SH-SY5Y (cell line): ENCODE measurements around the gene FADS1.

Experiments
- GATA2 ChIP-seq: IDR thresholded peaks from 2 replicates; pipeline ENCODE4 v1.6.1; 2011; ENCODE audit warnings: mild to moderate bottlenecking, low read depth, low read length
- GATA3 ChIP-seq: IDR thresholded peaks from 2 replicates; pipeline ENCODE4 v1.6.1; 2011; ENCODE audit warnings: low read depth, mild to moderate bottlenecking, low read length, moderate library complexity

FADS1 gene

GRCh38 chr11:61817471-61818202 is 834 bp upstream of the FADS1 start:
- no peak for TF ChIP-seq GATA2

DNA sequence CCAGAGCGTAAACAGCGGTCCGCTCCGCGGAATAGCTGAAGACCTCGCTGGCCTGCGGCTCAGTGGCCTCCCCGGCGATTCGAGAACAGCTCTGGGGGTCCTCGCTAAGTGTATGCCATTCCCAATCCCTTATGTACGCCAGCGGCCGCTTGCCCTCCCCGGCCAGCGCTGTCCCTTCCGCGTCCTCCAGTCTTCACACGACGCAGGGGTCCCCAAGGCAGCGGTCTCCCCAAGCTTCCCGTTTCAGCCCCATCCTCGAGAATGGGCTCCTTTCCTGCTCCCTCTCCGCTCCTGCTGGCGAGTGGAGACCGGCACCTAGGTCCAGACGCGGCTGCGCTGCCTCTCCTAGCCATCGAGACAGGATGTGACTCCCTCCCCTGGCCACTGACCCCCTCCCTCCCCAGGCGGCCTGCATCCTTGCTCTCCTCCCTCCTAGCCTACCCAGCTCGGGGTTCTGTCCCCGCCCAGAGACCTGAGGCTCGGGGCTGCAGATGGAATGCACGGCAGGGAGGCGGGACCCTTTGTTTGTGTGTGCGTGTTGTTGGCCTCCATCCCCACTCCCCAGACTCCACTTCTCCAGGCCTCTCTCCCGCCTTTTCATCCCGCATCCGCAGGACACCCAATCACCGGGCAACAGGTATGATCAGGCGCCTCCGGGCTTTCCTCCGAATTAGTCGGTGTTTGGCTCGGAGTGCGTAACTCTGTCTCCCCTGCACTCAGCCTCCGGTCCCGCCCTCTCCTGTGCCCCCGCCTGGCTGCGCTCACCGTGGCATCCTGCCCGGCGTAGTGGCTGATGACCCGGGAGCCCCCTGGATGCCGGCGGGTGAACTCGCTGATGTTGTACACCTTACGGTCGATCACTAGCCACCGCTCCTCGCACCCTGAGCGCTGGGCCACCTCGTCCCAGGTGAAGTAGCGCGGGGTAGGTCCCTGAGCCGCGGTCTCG is 740 bp downstream of the FADS1 start:
- TF ChIP-seq GATA2 (no peak), GATA3 (no peak)

DNA sequence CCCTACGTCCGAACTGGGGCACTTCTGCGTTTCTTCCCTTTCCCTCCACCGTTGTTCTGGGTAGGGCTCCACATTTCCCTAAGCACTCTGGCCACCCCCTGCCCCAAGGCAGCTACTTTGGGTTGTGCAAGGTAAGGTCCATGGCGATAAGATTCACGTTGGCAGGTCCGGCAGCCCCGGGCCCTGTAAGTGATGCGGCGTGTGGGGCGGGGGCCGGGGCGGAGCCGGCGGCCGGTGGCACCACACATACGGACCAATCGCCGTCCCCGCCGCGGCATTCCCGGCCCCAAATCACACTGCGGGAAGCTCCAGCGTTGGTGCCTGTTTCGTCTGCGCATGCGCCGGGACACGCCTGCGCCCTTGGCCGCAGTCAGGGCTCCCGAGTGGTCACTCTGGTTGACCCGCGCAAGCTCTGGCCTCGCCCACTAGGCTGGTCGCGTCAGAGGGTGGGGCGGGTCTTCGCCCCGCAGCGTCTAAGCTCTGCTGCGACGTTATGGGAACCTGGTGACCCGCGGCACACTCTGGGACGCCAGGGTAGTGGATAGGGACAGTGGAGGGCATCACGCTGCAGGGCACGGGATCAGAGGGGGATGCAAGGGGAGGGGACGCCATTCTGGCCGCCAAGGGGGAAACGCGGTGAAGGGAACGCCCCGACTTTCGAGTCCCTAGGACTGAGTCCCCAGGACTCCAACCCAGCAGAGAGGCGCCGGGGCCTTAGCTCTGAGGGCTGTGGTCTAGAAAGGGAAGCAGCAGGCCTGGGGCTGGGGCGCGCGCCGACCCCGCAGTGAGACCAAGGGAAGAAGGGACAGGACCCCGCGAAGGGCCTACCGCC is 1.6 kb downstream of the FADS1 start:
- 0 out of 2 replicates have a peak, but pooled peaks have one; percentile 30 for TF ChIP-seq GATA2
- TF ChIP-seq GATA3: no peak

GRCh38 chr11:61814247-61814957 is 2.4 kb downstream of the FADS1 start:
- no peak for TF ChIP-seq GATA2
- no peak for TF ChIP-seq GATA3

- TF ChIP-seq GATA3 (no peak), GATA2 (no peak)
Measured at GRCh38 chr11:61812736-61813411, 3.9 kb downstream of the FADS1 start.

DNA sequence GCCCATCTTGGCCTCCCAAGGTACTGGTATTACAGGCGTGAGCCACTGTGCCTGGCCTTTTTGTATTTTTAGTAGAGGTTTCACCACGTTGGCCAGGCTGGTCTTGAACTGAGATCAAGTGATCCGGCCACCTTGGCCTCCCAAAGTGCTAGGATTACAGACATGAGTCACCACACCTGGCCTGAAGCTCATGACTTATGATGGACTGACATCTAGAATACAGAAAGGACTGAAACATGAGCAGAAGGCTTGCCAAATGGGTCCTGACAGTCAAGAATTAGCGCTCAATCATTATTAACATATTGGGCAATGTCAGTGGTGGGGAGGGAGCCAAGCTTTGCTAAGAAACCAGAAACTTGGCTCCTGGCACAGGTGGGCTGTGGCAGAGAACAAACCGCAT is 5.0 kb downstream of the FADS1 start:
- no peak for TF ChIP-seq GATA2
- no peak for TF ChIP-seq GATA3

DNA sequence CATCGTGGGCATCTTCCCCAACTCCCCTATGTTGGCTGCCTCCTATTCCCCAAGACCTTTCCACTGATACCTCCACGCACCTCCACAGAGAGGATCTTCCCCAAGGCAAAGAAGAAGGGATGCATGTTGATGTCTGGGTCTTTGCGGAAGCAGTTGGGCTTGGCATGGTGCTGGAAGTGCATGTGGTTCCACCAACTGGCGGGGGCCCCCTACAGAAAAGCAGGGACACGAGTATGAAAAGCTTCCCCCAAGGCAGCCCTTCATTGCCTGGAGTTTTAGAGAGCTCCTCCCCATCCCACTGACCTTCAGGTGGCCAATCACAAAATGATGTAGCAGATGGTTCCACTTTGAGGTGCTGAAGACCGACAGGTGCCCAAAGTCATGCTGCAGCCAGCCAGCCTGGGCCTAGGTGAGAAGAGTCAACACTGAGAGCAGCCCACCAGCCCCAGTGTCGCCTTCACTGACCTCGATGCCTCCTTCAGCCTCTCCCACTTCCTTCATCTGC is 6.1 kb downstream of the FADS1 start:
- TF ChIP-seq GATA3 (no peak), GATA2 (no peak)

- no peak for TF ChIP-seq GATA2
Measured at GRCh38 chr11:61806785-61807184, 10.0 kb downstream of the FADS1 start.

DNA sequence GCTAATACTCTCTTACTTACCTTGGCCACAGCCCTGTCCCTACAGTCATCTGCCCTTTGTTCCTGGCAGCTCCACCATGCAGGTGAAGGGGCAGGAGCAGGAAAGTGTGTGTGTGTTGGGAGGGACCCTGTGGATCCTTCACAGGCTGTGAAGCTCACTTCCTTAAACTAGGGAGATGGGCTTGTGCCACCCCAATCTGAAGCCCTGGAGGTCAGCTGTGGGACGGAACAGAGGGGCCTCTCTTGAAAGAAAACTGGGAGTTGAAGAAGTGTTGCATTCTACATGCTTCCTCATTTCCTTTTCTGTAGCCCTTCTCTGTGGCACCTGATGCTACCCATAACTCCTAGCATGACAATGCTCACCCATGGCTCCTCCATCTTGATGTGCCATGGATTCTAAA is 11.7 kb downstream of the FADS1 start:
- no peak for TF ChIP-seq GATA3
- TF ChIP-seq GATA2: no peak

- TF ChIP-seq GATA3: no peak
- TF ChIP-seq GATA2: no peak
Measured at GRCh38 chr11:61803889-61804647, 12.7 kb downstream of the FADS1 start.

- TF ChIP-seq GATA3 (no peak), GATA2 (no peak)
Measured at GRCh38 chr11:61802605-61803004, 14.2 kb downstream of the FADS1 start.
